ENCODE measurements around the gene GGA1.

DNA sequence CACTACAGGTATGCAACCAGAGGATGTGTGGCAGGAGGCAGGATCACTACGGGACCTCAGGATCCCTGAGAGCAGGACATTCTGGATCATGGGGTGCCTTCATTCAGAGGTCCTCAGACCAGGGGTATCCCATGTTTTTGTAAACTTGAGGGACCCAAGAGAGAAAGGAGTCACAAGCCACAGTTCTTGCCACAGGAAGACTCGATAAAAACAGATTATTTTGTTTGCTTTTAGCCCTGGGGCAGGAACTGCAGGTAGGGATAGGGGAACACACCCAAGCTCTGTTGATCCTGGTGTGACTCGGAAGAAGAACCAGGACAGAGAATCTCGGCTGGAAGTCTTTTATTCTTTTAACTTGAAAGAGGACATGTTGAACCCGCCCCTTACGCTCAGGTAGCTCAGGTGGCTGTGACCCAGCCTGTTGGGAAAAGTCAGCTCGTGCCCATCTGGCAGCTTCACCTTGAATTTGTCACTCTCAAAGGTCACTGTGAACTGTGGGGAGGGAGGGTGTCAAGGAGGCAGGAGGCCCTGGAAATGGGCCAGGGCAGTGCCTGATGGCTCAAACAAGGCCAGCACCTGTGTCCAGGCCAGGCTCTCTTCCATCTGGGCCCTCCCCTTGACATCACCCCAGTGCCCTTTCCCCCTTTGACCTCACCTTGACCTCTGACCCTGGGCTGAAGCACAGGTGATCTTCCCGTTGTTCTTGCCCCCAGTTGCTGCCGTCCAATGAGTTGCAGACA, 38.5 kb upstream of the GGA1 start:
- TF ChIP-seq, protein P1, sequence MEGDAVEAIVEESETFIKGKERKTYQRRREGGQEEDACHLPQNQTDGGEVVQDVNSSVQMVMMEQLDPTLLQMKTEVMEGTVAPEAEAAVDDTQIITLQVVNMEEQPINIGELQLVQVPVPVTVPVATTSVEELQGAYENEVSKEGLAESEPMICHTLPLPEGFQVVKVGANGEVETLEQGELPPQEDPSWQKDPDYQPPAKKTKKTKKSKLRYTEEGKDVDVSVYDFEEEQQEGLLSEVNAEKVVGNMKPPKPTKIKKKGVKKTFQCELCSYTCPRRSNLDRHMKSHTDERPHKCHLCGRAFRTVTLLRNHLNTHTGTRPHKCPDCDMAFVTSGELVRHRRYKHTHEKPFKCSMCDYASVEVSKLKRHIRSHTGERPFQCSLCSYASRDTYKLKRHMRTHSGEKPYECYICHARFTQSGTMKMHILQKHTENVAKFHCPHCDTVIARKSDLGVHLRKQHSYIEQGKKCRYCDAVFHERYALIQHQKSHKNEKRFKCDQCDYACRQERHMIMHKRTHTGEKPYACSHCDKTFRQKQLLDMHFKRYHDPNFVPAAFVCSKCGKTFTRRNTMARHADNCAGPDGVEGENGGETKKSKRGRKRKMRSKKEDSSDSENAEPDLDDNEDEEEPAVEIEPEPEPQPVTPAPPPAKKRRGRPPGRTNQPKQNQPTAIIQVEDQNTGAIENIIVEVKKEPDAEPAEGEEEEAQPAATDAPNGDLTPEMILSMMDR (IDR thresholded peaks at IDR 0.05; ENCODE audit: low read depth, low read length) = no peak
- TF ChIP-seq EZH2phosphoT487 (IDR thresholded peaks at IDR 0.05; ENCODE audit: low read depth) = no peak
